A673 (cell line): ENCODE data around the gene FOXP4. TPM values are rescaled to one million over a fixed set of nuclear protein-coding genes. Genes with fewer than 3 reads are reported as not detected.

ENCODE experiments used
- BruUV-seq: library from RNA; stranded (reverse); fragments of 400-500 nt; replicated peaks from 2 replicates; lab custom pipeline; 2021; lab: Mats Ljungman, UMichigan
- CTCF ChIA-PET: fragments of 300-600 bp; sonication (Branson Sonifier 250); formaldehyde crosslinking; loops from one replicate; lab custom pipeline; 2022; ENCODE audit warnings: antibody characterized with exemption; lab: Charles Lee
- POLR2A ChIA-PET: fragments of 300-600 bp; sonication (Branson Sonifier 250); formaldehyde crosslinking; loops from one replicate; lab custom pipeline; 2022; ENCODE audit warnings: antibody characterized with exemption; ENCODE audit not compliant: low non-redundant PET; lab: Charles Lee
- DNase-seq: peaks from one replicate; pipeline ENCODE4 v3.0.0-alpha.2; 2015; ENCODE audit warnings: low spot score
- H3K27ac ChIP-seq: fragments of 200-600 bp; sonication (generic); 2 replicates; pipeline ENCODE4 v1.5.1; 2016; ENCODE audit warnings: mixed run types, low read depth, mild to moderate bottlenecking, mixed read lengths, antibody characterized with exemption, low read length; ENCODE audit not compliant: poor library complexity, severe bottlenecking
- H3K27me3 ChIP-seq: fragments of 200-600 bp; sonication (generic); replicated peaks from 2 replicates; pipeline ENCODE4 v1.6.1; 2017; ENCODE audit warnings: mixed run types, low read depth, mild to moderate bottlenecking, mixed read lengths, antibody characterized with exemption, low read length; ENCODE audit not compliant: insufficient read depth, poor library complexity
- H3K36me3 ChIP-seq: fragments of 200-600 bp; sonication (generic); 2 replicates; pipeline ENCODE4 v1.6.1; 2016; ENCODE audit warnings: mixed run types, mild to moderate bottlenecking, mixed read lengths, antibody characterized with exemption, low read length; ENCODE audit not compliant: insufficient read depth, poor library complexity, severe bottlenecking
- H3K4me1 ChIP-seq: fragments of 200-600 bp; sonication (generic); 2 replicates; pipeline ENCODE4 v1.6.1; 2017; ENCODE audit warnings: mixed run types, mild to moderate bottlenecking, mixed read lengths, antibody characterized with exemption, low read length; ENCODE audit not compliant: insufficient read depth, poor library complexity, severe bottlenecking
- H3K4me3 ChIP-seq: fragments of 200-600 bp; sonication (generic); 2 replicates; pipeline ENCODE4 v1.5.1; 2016; ENCODE audit warnings: low read depth, mixed run types, mild to moderate bottlenecking, mixed read lengths, low read length; ENCODE audit not compliant: poor library complexity, severe bottlenecking
- H3K9me3 ChIP-seq: fragments of 200-600 bp; sonication (generic); 2 replicates; pipeline ENCODE4 v1.6.1; 2016; ENCODE audit warnings: mixed run types, low read depth, mild to moderate bottlenecking, mixed read lengths, antibody characterized with exemption, low read length; ENCODE audit not compliant: poor library complexity, severe bottlenecking
- CTCF ChIP-seq: fragments of 300-800, 200-600 bp; sonication (generic); conservative IDR thresholded peaks from 2 replicates; pipeline ENCODE4 v1.5.1; 2017; ENCODE audit warnings: low read depth, mild to moderate bottlenecking, antibody characterized with exemption, low read length, moderate library complexity, mixed read lengths
- EZH2 ChIP-seq: fragments of 200-600 bp; sonication (generic); IDR thresholded peaks from 2 replicates; pipeline ENCODE4 v1.6.1; 2017; ENCODE audit warnings: borderline replicate concordance, low read depth, mild to moderate bottlenecking, mixed read lengths, antibody characterized with exemption, low read length; ENCODE audit not compliant: poor library complexity, severe bottlenecking
- intact Hi-C: fragments of 100-400 bp; cut with micrococcal nuclease; formaldehyde crosslinking; loops from one replicate; pipeline ENCODE4 v1.10.0; 2022; ENCODE audit not compliant: unreplicated experiment
- total RNA-seq: library from RNA; stranded (reverse); gene quantifications from 2 replicates; pipeline ENCODE4 v1.2.3, GENCODE V29; 2021

FOXP4 gene
- total RNA-seq, 1 experiment from 2014 or later: 53.9 TPM

- ChIA-PET POLR2A (no interaction called here), CTCF (no interaction called here)
- peak; percentile 45 for DNase-seq
- BruUV-seq: no TSS peak
- no peaks in the 10 kb centered on the region for H3K9me3 ChIP-seq
- H3K27me3 ChIP-seq: no peaks in the 10 kb centered on the region
- TF ChIP-seq CTCF (no peak), EZH2 (no peak)
- intact Hi-C loops: no loop called here
- H3K4me1 ChIP-seq: peaks cover 24% of the 10 kb centered on the region
- no peaks in the 10 kb centered on the region for H3K36me3 ChIP-seq
- no peak overlapping the region for H3K27ac ChIP-seq
- H3K4me3 ChIP-seq: peak overlapping the region; percentile 22
Observed at GRCh38 chr6:41505122-41506049, 40.8 kb upstream of the FOXP4 start.

- no peaks in the 10 kb centered on the region for H3K36me3 ChIP-seq
- ChIA-PET CTCF (no interaction called here), POLR2A (no interaction called here)
- TF ChIP-seq EZH2 (no peak), CTCF (no peak)
- no peak overlapping the region for H3K27ac ChIP-seq
- DNase-seq: no peak
- no TSS peak for BruUV-seq
- no peaks in the 10 kb centered on the region for H3K9me3 ChIP-seq
- intact Hi-C loops: no loop called here
- H3K27me3 ChIP-seq: no peaks in the 10 kb centered on the region
- H3K4me1 ChIP-seq: peaks cover 14% of the 10 kb centered on the region
- no peak overlapping the region for H3K4me3 ChIP-seq
Observed at GRCh38 chr6:41508479-41508878, 37.7 kb upstream of the FOXP4 start.

- Histone ChIP-seq H3K4me3 (no peak overlapping the region), H3K27ac (no peak overlapping the region), H3K27me3 (no peaks in the 10 kb centered on the region), H3K4me1 (peaks cover 6% of the 10 kb centered on the region), H3K9me3 (no peaks in the 10 kb centered on the region), H3K36me3 (no peaks in the 10 kb centered on the region)
- intact Hi-C loops: no loop called here
- no peak for DNase-seq
- ChIA-PET POLR2A (interaction anchor here (0.6 kb wide), 1 partner anchor 143 kb away, joined by 6 read pairs; no protein-coding TSS in a partner anchor), CTCF (interaction anchor here (0.7 kb wide), 1 partner anchor 85 kb away, joined by 9 read pairs; no protein-coding TSS in a partner anchor)
- BruUV-seq: no TSS peak
- TF ChIP-seq EZH2: no peak
Observed at GRCh38 chr6:41509580-41509979, 36.6 kb upstream of the FOXP4 start.
